Measurements from ENCODE around the gene DLEC1.
"Not testable (repeated sequence)": the region's sequence is repeated elsewhere in the genome, so short reads cannot be mapped to it uniquely, and the experiment has no call there.

The DLEC1 gene

GRCh38 chr3:38040401-38040800, 1.4 kb downstream of the DLEC1 start:
- DNase-seq (ENCODE audit: low read depth): no peak

GRCh38 chr3:38043486-38043885, 4.5 kb downstream of the DLEC1 start:
- no peak for DNase-seq (ENCODE audit: low read depth)

GRCh38 chr3:38046027-38046426, 7.0 kb downstream of the DLEC1 start:
- DNase-seq (ENCODE audit: low read depth): no peak

DNA sequence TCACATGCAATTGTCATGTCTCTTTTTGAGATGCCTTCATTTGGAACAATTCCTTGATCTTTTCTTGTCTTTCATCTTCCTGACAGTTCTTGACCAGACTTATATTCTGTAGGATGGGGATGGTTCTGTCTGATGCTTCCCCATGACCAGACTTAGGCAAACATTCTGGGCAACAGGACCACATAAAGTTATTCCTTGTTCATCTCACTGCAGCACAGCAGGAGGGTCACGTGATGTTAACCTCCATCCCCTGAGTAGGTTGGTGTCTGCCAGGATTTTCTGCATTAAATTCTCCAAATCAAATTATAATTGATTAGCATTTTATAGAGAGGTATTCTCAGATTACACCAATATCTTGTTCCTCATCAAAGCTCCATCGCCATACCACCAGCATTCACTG, 7.8 kb downstream of the DLEC1 start:
- no peak for DNase-seq (ENCODE audit: low read depth)

GRCh38 chr3:38047896-38048295, 8.9 kb downstream of the DLEC1 start:
- DNase-seq (ENCODE audit: low read depth): no peak

- no peak for DNase-seq (ENCODE audit: low read depth)
Observed at GRCh38 chr3:38049358-38050126, 10.5 kb downstream of the DLEC1 start.

- no peak for DNase-seq (ENCODE audit: low read depth)
Observed at GRCh38 chr3:38051131-38051530, 12.1 kb downstream of the DLEC1 start.

DNA sequence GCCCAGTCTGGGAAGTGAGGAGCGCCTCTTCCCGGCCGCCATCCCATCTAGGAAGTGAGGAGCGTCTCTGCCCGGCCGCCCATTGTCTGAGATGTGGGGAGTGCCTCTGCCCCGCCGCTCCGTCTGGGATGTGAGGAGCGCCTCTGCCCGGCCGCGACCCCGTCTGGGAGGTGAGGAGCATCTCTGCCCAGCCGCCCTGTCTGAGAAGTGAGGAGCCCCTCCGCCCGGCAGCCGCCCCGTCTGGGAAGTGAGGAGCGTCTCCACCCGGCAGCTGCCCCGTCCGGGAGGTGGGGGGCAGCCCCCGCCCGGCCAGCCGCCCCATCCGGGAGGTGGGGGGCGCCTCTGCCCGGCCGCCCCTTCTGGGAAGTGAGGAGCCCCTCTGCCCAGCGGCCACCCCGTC, 14.3 kb downstream of the DLEC1 start:
- not testable (repeated sequence) for DNase-seq (ENCODE audit: low read depth)

DNA sequence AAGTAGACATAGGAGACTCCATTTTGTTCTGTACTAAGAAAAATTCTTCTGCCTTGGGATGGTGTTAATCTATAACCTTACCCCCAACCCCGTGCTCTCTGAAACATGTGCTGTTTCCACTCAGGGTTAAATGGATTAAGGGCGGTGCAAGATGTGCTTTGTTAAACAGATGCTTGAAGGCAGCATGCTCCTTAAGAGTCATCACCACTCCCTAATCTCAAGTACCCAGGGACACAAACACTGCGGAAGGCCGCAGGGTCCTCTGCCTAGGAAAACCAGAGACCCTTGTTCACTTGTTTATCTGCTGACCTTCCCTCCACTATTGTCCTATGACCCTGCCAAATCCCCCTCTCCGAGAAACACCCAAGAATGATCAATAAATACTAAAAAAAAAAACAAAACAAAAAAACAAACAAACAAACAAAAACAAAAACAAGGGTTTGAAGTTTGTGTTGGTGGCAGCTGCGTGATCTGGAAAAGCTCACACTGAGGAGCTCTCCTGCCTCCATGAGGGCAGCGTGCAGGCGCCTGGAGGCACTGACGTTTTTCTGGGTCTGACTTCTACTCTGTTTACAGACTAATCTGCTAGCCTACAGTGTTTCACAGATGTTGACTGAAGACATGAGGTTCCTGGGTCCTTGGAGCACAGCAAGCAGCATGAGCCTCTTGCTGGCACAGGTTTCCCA, 14.9 kb downstream of the DLEC1 start:
- DNase-seq (ENCODE audit: low read depth): not testable (repeated sequence)

DNA sequence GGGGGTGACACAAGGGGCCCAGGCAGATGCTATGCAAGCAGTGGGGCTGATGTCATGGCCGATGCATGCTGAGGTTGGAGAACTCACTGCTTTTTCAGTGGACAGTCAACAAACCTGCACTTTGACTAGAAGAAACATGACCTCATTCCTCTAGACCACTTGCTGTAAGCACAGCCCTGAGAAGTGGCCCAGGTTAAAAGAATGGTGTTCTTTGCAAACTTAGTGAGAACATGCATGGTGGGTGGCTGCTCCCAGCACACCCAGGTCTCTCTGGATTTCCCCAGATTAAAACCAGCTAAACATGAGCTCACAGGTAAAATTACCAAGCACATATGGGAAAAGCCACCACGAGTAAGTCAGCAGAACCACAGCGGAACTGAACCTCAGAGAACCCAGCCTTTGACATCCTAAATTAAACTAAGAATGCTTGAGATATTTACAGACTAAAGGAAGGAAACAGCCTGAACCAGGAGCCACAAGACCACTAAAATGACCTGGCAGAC, 15.5 kb downstream of the DLEC1 start:
- no peak for DNase-seq (ENCODE audit: low read depth)

- no peak for DNase-seq (ENCODE audit: low read depth)
Observed at GRCh38 chr3:38059148-38059547, 20.1 kb downstream of the DLEC1 start.

DNA sequence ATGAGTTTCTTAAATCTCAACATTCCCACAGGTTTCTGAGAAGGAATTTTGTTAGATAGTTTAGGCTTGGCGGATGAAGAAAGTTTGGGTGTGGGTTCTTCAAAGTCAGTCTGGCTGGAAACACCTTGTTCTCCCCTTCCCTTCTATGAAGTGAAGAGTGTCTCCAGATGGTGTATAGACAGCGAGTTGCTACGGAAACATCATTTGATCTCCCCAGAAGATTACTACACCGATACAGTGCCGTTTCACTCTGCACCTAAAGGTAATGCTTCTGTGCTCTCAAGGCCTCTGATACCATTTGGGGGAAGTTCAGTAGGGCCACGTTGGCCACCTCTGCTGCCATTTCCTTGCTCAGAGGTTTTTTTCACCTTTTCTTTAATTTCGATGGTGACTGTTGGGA, 20.6 kb downstream of the DLEC1 start:
- no peak for DNase-seq (ENCODE audit: low read depth)

- no peak for DNase-seq (ENCODE audit: low read depth)
Observed at GRCh38 chr3:38062809-38063208, 23.8 kb downstream of the DLEC1 start.

DNA sequence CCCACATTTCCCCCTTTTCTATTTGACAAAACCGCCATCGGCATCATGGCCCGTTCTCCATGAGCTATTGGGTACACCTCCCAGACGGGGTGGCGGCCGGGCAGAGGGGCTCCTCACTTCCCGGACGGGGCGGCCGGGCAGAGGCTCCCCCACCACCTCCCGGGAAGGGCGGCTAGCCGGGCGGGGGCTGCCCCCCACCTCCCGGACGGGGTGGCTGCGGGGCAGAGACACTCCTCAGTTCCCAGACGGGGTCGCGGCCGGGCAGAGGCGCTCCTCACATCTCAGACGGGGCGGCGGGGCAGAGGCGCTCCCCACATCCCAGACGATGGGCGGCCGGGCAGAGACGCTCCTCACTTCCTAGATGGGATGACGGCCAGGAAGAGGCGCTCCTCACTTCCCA, 25.4 kb downstream of the DLEC1 start:
- DNase-seq (ENCODE audit: low read depth): not testable (repeated sequence)

DNA sequence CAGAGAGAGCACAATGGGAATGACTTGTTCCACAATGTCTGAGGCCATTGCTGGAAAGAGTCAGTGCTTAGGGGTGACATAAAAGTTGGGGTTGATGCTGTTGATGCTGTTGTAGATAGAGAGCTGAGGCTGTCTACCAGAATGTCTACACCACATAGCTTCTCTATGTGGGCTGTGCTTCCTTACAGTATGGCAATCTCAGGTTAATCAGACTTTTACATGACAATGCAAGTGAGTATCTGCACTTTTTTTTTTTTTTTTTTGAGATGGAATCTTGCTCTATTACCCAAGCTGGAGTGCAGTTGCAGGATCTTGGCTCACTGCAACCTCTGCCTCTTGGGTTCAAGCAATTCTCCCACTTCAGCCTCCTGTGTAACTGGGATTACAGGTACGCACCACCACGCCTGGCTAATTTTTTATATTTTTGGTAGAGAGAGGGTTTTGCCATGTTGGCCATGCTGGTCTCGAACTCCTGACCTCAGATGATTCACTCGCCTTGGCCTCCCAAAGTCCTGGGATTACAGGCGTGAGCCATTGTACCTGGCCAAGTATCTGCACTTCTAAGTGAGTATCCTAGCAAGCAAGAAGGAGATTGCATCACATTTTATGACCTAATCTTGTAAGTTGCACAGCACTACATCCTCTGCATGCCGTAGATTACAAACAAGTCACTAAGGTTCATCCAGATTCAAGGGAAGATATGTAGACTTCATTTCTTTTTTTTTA, 28.7 kb downstream of the DLEC1 start:
- no peak for DNase-seq (ENCODE audit: low read depth)

GRCh38 chr3:38070013-38070412, 31.0 kb downstream of the DLEC1 start:
- no peak for DNase-seq (ENCODE audit: low read depth)

DNA sequence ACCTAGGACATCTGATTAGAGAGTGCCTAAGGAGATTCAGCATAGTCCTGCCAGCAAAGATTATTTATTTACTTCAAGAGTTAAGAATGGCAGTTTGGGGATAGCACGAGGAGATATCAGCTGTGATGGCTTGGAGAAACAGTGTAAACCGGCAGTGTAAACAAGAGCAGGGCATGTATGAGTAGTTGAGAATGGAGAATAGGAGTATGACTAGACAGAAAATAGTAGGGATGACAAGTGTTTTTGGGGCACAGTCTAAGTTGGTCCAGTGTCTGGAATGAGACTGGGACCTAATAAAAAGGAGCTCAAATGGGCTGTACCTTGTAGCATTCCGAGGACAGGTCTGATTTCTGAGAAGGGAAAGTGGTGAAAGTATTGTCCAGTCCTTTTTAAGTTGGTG, 38.1 kb downstream of the DLEC1 start:
- not testable (repeated sequence) for DNase-seq (ENCODE audit: low read depth)

DNA sequence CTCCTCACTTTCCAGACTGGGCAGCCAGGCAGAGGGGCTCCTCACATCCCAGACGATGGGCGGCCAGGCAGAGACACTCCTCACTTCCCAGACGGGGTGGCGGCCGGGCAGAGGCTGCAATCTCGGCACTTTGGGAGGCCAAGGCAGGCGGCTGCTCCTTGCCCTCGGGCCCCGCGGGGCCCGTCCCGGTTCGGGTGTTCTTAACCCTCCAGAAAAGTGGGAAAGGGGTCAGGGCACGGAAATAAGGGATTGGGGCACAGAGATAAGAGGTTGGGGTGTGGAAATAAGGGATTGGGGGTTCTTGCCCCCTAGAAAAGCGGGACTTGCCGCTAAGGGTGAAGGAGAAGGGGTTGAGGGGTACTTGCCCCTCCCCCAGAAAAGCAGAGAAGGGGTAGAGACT, 43.3 kb downstream of the DLEC1 start:
- not testable (repeated sequence) for DNase-seq (ENCODE audit: low read depth)

DNA sequence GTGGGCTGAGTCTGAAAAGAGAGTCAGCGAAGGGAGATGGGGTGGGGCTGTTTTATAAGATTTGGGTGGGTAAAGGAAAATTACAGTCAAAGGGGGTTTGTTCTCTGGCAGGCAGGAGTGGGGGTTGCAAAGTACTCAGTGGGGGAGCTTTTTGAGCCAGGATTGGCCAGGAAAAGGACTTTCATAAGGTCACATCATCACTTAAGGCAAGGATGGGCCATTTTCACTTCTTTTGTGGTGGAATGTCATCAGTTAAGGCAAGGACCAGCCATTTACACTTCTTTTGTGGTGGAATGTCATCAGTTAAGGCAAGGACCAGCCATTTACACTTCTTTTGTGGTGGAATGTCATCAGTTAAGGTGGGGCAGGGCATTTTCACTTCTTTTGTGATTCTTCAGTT, 44.2 kb downstream of the DLEC1 start:
- not testable (repeated sequence) for DNase-seq (ENCODE audit: low read depth)

DNA sequence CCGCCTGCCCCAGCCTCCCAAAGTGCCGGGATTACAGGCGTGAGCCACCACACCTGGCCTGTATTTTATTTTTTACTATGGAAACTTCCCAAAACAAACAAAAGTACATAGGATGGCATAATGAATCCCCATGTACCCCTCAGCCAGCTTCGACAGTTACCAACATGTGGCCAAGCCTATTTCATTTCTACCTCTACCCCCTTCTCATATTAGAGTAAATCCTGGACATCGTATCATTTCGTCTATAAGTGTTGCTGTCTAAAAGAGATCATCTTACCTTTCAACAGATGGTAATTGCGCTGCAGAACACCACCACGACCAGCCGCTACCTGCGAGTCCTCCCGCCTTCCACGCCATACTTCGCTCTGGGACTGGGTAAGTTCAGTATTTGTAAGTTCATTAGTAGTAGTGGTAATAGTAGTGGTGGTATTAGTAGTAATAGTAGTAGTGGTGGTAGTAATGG, 44.9 kb downstream of the DLEC1 start:
- DNase-seq (ENCODE audit: low read depth): no peak

DNA sequence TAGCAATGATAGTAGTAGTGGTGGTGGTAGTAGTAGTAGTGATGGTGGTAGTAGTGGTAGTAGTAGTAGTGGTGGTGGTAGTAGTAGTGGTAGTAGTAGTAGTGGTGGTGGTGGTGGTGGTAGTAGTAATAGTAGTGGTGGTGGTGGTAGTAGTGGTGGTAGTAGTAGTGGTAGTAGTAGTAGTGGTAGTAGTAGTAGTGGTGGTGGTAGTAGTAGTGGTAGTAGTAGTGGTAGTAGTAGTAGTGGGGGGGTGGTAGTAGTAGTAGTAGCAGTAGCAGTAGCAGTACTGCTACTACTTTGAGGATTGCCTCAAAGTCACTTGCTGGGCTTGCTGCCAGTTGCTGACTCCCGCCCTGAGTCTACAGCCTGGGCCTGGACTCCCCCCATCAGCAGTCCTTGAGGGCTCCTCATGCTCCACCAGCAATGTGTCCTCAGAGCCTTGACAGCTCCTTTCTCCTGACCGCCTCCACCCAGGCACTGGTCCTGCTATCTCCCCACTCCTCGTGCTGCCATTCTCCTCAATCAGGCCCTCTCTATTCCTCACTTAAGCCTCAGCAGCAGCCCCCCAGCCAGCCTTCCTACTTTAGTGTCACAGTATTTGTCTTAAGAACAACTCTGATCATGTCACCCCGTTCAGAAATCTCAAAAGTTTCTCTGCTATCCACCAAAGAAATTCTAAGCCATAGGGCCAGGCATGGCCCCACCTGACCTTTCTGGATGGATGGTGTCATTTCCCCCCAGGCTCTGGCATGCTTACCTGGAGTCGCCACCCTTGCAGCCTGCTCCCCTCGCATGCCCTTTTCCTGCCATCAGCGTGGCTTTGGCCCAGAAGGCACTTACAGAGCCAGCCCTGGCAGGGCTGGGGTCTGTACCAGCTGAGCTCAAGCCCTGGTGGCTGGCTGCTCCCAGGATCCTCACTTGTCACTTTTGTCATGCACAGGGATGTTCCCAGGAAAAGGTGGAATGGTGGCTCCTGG, 45.6 kb downstream of the DLEC1 start:
- DNase-seq (ENCODE audit: low read depth): no peak

All from stimulated activated CD8-positive, alpha-beta memory T cell treated with anti-CD3 and anti-CD28 coated beads, Interleukin-7, amount 100 ng/mL, for 24 hours (primary cell).